ENCODE results near the gene LNX1. TPM values are rescaled to one million over a fixed set of nuclear protein-coding genes. Genes with fewer than 3 reads are reported as not detected.

LNX1 gene
- polyA plus RNA-seq, 1 experiment: 0.29 TPM

DNA sequence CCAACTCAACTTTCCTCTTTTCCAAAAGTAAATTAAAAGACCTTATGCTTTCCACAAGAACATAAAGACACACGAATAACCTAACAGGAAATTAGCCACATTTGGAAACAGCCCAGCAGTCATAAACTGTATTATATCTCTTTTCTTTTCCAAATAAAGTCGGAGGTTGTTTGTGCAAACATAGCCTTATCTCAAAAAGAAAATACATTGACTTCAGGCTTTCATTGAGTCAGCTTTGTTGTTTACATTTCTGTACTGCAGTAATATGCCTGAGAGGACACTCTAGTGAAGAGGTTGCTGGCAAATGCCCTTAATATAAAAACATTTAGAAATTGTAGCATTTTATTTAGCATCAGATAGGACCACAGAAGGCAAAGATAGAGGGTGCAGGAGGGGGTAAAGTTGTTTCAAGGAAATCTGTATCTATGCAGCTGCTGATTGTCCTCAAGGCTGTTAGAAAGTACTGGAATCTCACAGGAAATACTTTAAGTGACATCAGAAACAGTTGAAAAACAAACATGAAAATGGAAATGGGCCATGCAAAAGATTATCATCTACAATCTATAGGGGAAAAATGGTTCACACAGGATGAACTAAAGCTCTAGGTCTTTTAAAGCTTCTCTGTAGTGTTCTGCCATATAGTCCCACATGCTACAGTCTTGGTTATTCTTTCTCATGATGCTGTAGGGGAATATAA is 14.5 kb downstream of the LNX1 start:
- TF ChIP-seq CTCF (IDR thresholded peaks at IDR 0.05; ENCODE audit: insufficient read depth, low read depth, low read length): no peak
- Histone ChIP-seq H3K4me3 (ENCODE audit: low read depth, low read length) (no peak overlapping the region), H3K36me3 (ENCODE audit: control insufficient read depth, insufficient read depth, low read length) (no peaks in the 10 kb centered on the region), H3K27me3 (ENCODE audit: control insufficient read depth, insufficient read depth, low read length) (no peaks in the 10 kb centered on the region)
- POLR2A ChIA-PET: interaction anchor here (0.6 kb wide), 1 partner anchor 9 kb away, joined by 3 read pairs; no protein-coding TSS in a partner anchor
- DNase-seq (ENCODE audit: low read depth): peak; percentile 21
- CTCF ChIA-PET: interaction anchor here (0.6 to 1.3 kb wide), 4 partner anchors 23 to 486 kb away, joined by 3 to 4 read pairs (median 4); no protein-coding TSS in a partner anchor

DNA sequence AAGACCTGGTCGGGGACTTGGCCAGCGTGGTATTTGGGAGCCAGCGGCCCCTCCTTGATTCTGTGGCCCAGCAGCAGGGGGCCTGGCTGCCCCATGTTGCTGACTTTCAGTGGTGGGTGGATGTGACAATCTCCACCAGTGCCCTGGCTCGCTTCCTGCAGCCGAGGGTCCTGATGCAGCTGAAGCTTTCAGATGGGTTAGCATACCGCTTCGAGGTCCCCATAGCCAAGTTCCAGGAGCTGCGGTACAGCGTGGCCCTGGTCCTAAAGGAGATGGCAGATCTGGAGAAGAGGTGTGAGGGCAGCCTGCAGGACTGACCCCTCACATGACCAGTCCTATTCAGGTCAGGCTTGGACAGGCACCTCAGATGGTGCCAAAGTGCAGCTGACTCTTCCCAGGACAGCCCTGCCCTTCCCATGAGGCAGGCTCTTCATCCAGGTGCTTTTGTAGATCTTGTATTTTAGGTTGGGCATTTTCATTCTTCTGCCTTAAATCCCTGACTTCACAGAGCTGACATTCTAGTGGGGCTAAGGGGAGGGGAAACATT is 15.1 kb downstream of the LNX1 start:
- DNase-seq (ENCODE audit: low read depth): no peak
- ChIA-PET CTCF (interaction anchor here (0.6 to 1.3 kb wide), 3 partner anchors 24 to 129 kb away, joined by 3 to 4 read pairs (median 3); no protein-coding TSS in a partner anchor), POLR2A (interaction anchor here (0.6 kb wide), 1 partner anchor 10 kb away, joined by 3 read pairs; no protein-coding TSS in a partner anchor)
- TF ChIP-seq CTCF (IDR thresholded peaks at IDR 0.05; ENCODE audit: insufficient read depth, low read depth, low read length): no peak
- Histone ChIP-seq H3K36me3 (ENCODE audit: control insufficient read depth, insufficient read depth, low read length) (no peaks in the 10 kb centered on the region), H3K27me3 (ENCODE audit: control insufficient read depth, insufficient read depth, low read length) (no peaks in the 10 kb centered on the region), H3K4me3 (ENCODE audit: low read depth, low read length) (no peak overlapping the region)

DNA sequence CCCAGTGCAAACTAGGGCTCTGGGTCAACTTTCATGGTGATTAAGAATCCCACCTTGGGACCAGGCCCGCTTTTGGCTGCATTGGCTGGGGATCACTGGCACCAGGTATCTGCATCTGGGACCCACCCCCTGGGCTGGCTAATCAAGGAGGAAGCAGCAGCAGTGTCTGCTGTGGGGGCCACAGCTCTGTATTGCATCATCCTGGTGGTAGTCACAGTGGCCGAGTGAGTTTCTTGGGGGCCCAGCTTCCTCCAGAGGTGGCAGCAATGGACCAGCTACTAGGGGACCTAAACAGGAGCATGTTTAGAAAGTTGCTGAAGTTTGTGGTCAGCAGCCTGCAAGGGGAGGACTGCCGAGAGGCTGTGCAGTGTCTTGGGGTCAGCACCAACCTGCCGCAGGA is 15.7 kb downstream of the LNX1 start:
- TF ChIP-seq CTCF (IDR thresholded peaks at IDR 0.05; ENCODE audit: insufficient read depth, low read depth, low read length): no peak
- CTCF ChIA-PET: interaction anchor here (1.2 to 1.3 kb wide), 2 partner anchors 26 to 85 kb away, joined by 3 read pairs; no protein-coding TSS in a partner anchor
- no peak for DNase-seq (ENCODE audit: low read depth)
- POLR2A ChIA-PET: no interaction called here
- Histone ChIP-seq H3K27me3 (ENCODE audit: control insufficient read depth, insufficient read depth, low read length) (no peaks in the 10 kb centered on the region), H3K4me3 (ENCODE audit: low read depth, low read length) (no peak overlapping the region), H3K36me3 (ENCODE audit: control insufficient read depth, insufficient read depth, low read length) (no peaks in the 10 kb centered on the region)

DNA sequence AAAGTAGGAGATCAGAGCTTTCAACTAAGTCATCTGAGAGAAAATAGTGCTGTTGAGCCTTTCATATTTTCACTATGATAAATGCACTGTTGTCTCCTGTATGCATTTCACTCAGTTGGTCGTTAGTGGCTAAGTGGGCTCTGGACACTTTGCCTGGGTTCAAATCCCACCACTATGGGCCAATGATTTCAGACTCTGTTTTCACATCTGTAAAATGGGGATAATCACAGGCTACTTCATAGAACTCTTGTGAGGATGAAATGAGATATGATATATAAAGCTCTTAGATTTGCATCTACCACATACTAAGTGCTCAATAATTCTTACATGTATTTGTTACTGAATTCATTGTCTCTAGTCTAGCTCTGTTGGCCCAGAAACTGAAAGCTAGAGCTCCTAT is 16.8 kb downstream of the LNX1 start:
- no peaks in the 10 kb centered on the region for H3K36me3 ChIP-seq (ENCODE audit: control insufficient read depth, insufficient read depth, low read length)
- ChIA-PET POLR2A (interaction anchor here (0.6 kb wide), 1 partner anchor 10 kb away, joined by 3 read pairs; no protein-coding TSS in a partner anchor), CTCF (interaction anchor here (0.7 to 1.3 kb wide), 3 partner anchors 84 to 291 kb away, joined by 3 read pairs; no protein-coding TSS in a partner anchor)
- no peak for DNase-seq (ENCODE audit: low read depth)
- TF ChIP-seq CTCF (IDR thresholded peaks at IDR 0.05; ENCODE audit: insufficient read depth, low read depth, low read length): no peak
- no peaks in the 10 kb centered on the region for H3K27me3 ChIP-seq (ENCODE audit: control insufficient read depth, insufficient read depth, low read length)
- no peak overlapping the region for H3K4me3 ChIP-seq (ENCODE audit: low read depth, low read length)

DNA sequence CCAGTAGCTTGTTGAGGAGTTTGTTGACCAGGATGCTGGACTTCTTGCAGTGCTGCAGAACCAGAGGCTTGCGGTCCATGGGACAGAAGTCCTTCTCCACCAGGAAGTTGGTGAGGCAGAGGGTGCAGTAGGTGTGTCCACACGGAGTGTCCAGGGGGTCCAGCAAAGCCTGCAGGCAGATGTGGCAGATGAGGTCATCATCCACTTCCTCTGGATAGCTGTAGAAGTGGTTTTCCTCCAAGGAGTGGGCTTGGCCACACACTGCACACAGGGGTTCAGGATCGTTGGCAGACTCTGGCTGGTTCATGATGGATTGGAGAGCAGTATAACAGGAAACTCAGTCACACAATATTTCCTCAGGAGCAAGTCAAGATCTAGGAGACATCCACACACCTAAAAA is 17.6 kb downstream of the LNX1 start:
- H3K27me3 ChIP-seq (ENCODE audit: control insufficient read depth, insufficient read depth, low read length): no peaks in the 10 kb centered on the region
- no peak for TF ChIP-seq CTCF (IDR thresholded peaks at IDR 0.05; ENCODE audit: insufficient read depth, low read depth, low read length)
- POLR2A ChIA-PET: no interaction called here
- H3K36me3 ChIP-seq (ENCODE audit: control insufficient read depth, insufficient read depth, low read length): no peaks in the 10 kb centered on the region
- CTCF ChIA-PET: no interaction called here
- no peak overlapping the region for H3K4me3 ChIP-seq (ENCODE audit: low read depth, low read length)
- DNase-seq (ENCODE audit: low read depth): no peak

Data from BJ (cell line).